OCI-LY3 (cell line): Measurements from ENCODE around the gene EBP.

Experiments used
- CTCF ChIP-seq: fragments of 200-600, 300-600 bp; sonication (generic); IDR thresholded peaks from 2 replicates; pipeline ENCODE4 v1.5.1; 2014; ENCODE audit warnings: antibody characterized with exemption, low read length, low read depth
- EZH2phosphoT487 ChIP-seq: fragments of 200-600 bp; shearing (Covaris generic); IDR thresholded peaks from 2 replicates; pipeline ENCODE4 v1.6.1; 2018; ENCODE audit warnings: antibody characterized with exemption, mixed run types, low read depth

DNA sequence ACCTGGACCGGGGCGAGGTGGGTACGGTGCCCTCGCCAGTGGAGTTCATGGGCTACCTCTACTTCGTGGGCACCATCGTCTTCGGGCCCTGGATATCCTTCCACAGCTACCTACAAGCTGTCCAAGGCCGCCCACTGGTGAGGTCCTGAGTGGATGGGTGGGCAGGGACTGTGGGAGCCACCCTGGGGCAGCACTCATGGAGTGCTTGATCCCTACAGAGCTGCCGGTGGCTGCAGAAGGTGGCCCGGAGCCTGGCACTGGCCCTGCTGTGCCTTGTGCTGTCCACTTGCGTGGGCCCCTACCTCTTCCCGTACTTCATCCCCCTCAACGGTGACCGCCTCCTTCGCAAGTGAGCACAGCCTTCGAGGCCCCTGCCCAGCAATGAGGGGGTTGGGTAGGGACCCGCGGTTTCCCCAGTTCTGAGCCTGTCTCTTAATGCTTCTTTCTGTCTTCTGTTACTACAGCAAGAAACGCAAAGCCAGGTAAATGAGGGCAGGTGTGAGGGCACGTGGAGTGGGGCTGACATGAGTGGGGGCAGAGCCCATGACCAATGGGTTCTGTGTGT, 9.2 kb upstream of the EBP start:
- TF ChIP-seq CTCF (no peak), EZH2phosphoT487 (no peak)
